ENCODE data around the gene CTXN1. TPM values are rescaled to one million over a fixed set of nuclear protein-coding genes. Genes with fewer than 3 reads are reported as not detected.
A peak's percentile ranks its signal among the peaks of the same experiment; 100 is the strongest.

Gene CTXN1
- total and polyA plus RNA-seq, 2 experiments from 2014 or later = 5.2 to 14.5 TPM

- H3K4me3 ChIP-seq = peak within 1 kb of the TSS; percentile 45
- no peaks in the 10 kb centered on the region for H3K36me3 ChIP-seq (replicated peaks; ENCODE audit: insufficient read depth, low read depth)
- under 1% methylated on average over 56 of the region's 56 CpGs for WGBS (ENCODE audit: low lambda C conversion rate, missing lambda C conversion rate)
- peaks cover 37% of the 10 kb centered on the region for H3K79me2 ChIP-seq
- H2AFZ ChIP-seq = peak within 1 kb of the TSS; percentile 60
- DNase-seq (ENCODE audit: low spot score) = peak; percentile 99
- no peaks in the 10 kb centered on the region for H3K27me3 ChIP-seq
- no peaks in the 10 kb centered on the region for H4K20me1 ChIP-seq (ENCODE audit: insufficient read depth, poor library complexity, severe bottlenecking)
- peaks cover 8% of the 10 kb centered on the region for H3K4me1 ChIP-seq (ENCODE audit: insufficient read depth)
- H3K27ac ChIP-seq = peak within 1 kb of the TSS; percentile 93
- no peaks in the 10 kb centered on the region for H3K9me3 ChIP-seq (ENCODE audit: low read depth)
- TF ChIP-seq EZH2 (IDR thresholded peaks at IDR 0.05; ENCODE audit: borderline replicate concordance) = no peak
- no peak for TF ChIP-seq CTCF (IDR thresholded peaks at IDR 0.05; ENCODE audit: poor library complexity)
- no peak for TF ChIP-seq EZH2phosphoT487 (IDR thresholded peaks at IDR 0.05; ENCODE audit: low read depth, severe bottlenecking, unreplicated experiment)
- peak within 1 kb of the TSS; percentile 90 for H3K4me2 ChIP-seq
- H3K9me2 ChIP-seq (replicated peaks; ENCODE audit: insufficient read depth) = no peaks in the 10 kb centered on the region
Observed at GRCh38 chr19:7943444-7944176, 17.7 kb upstream of the CTXN1 start, which contains the start of gene TIMM44. TIMM44 (minus strand) TSS chr19:7943666; CDS start chr19:7943651, 15 bp downstream.

GRCh38 chr19:7942981-7943443, 17.1 kb upstream of the CTXN1 start:
- H3K79me2 ChIP-seq = peaks cover 39% of the 10 kb centered on the region
- no peaks in the 10 kb centered on the region for H3K27me3 ChIP-seq

GRCh38 chr19:7941895-7942596, 16.1 kb upstream of the CTXN1 start:
- Histone ChIP-seq H3K36me3 (replicated peaks; ENCODE audit: insufficient read depth, low read depth) (no peaks in the 10 kb centered on the region), H3K4me3 (peak overlapping the region; percentile 45), H3K9me3 (ENCODE audit: low read depth) (no peaks in the 10 kb centered on the region), H3K27ac (no peak overlapping the region), H3K9me2 (replicated peaks; ENCODE audit: insufficient read depth) (no peaks in the 10 kb centered on the region), H3K79me2 (peaks cover 42% of the 10 kb centered on the region), H3K27me3 (no peaks in the 10 kb centered on the region), H3K4me1 (ENCODE audit: insufficient read depth) (peaks cover 8% of the 10 kb centered on the region), H4K20me1 (ENCODE audit: insufficient read depth, poor library complexity, severe bottlenecking) (no peaks in the 10 kb centered on the region), H2AFZ (no peak overlapping the region), H3K4me2 (peak overlapping the region; percentile 90)
- DNase-seq (ENCODE audit: low spot score) = no peak
- whole genome bisulfite sequencing (ENCODE audit: low lambda C conversion rate, missing lambda C conversion rate) = 96% methylated on average over 19 of the region's 19 CpGs
- TF ChIP-seq EZH2phosphoT487 (IDR thresholded peaks at IDR 0.05; ENCODE audit: low read depth, severe bottlenecking, unreplicated experiment) = no peak
- no peak for TF ChIP-seq EZH2 (IDR thresholded peaks at IDR 0.05; ENCODE audit: borderline replicate concordance)
- TF ChIP-seq CTCF (IDR thresholded peaks at IDR 0.05; ENCODE audit: poor library complexity) = no peak

More at GRCh38 chr19:7942981-7943443, 17.1 kb upstream of the CTXN1 start:
- H3K4me1 ChIP-seq (ENCODE audit: insufficient read depth) = peaks cover 8% of the 10 kb centered on the region
- WGBS (ENCODE audit: low lambda C conversion rate, missing lambda C conversion rate) = 8% methylated on average over 33 of the region's 33 CpGs
- DNase-seq (ENCODE audit: low spot score) = no peak
- no peaks in the 10 kb centered on the region for H4K20me1 ChIP-seq (ENCODE audit: insufficient read depth, poor library complexity, severe bottlenecking)
- no peaks in the 10 kb centered on the region for H3K36me3 ChIP-seq (replicated peaks; ENCODE audit: insufficient read depth, low read depth)
- H3K27ac ChIP-seq = peak overlapping the region; percentile 93
- peak overlapping the region; percentile 45 for H3K4me3 ChIP-seq
- no peak for TF ChIP-seq CTCF (IDR thresholded peaks at IDR 0.05; ENCODE audit: poor library complexity)
- TF ChIP-seq EZH2phosphoT487 (IDR thresholded peaks at IDR 0.05; ENCODE audit: low read depth, severe bottlenecking, unreplicated experiment) = no peak
- no peak for TF ChIP-seq EZH2 (IDR thresholded peaks at IDR 0.05; ENCODE audit: borderline replicate concordance)
- no peaks in the 10 kb centered on the region for H3K9me2 ChIP-seq (replicated peaks; ENCODE audit: insufficient read depth)
- no peaks in the 10 kb centered on the region for H3K9me3 ChIP-seq (ENCODE audit: low read depth)
- H3K4me2 ChIP-seq = peak overlapping the region; percentile 90
- H2AFZ ChIP-seq = peak overlapping the region; percentile 60
